Activated naive CD4-positive, alpha-beta T cell (primary cell): ENCODE results near the gene NSF.
"Not testable (repeated sequence)": the region's sequence is repeated elsewhere in the genome, so short reads cannot be mapped to it uniquely, and the experiment has no call there.

Experiments used
- DNase-seq, 4 experiments: peaks; one replicate each; lab custom pipeline; 2025; lab: John Stamatoyannopoulos, UW

The NSF gene

DNA sequence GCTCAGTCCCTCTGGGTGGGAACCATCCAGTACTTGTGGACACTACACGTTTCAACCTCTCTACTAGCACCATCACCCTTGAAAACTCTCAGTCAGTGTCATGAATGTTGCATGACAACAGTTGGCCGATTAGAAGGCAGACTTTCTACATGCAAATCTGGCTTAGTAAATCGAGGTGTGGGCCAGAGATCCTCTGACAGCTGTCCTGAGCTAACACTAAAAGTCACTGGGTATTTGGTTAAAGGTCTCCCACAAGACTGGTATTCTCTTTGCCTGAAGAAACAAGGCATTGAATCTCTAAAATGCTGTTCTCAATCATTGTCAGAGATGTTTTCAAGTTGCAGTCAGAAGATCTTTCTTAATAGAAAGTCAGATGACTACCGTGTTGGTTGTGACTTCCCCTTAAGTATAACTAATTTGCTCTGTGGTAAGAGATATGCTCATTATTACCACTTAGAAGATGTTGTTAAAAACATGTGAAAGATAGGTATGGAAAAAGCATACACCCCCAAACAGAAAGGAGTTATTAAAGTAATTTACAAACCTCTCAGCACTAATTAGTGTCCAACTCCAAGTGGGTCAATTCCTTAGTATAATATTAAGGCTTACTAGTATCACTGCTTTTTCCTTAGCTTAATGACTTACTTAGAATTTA is 165.7 kb downstream of the NSF start:
- DNase-seq, result no peak

GRCh38 chr17:46756861-46757260 is 166.4 kb downstream of the NSF start:
- no peak for DNase-seq

DNA sequence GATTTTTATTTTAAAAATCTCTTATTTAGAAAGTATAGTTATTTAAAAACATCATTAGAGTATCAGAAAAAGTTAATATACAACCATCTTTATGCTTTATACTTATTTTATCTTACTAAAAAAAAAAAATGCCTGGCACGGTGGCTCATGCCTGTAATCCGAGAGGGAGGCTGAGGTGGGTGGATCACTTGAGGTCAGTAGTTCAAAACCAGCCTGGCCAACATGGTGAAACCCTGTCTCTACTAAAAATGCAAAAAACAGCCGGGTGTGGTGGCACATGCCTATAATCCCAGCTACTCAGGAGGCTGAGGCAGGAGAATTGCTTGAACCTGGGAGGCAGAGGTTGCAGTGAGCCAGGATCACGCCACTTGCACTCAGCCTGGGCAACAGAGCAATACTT is 167.1 kb downstream of the NSF start:
- DNase-seq, result not testable (repeated sequence)

GRCh38 chr17:46758614-46759013 is 168.1 kb downstream of the NSF start:
- no peak for DNase-seq

DNA sequence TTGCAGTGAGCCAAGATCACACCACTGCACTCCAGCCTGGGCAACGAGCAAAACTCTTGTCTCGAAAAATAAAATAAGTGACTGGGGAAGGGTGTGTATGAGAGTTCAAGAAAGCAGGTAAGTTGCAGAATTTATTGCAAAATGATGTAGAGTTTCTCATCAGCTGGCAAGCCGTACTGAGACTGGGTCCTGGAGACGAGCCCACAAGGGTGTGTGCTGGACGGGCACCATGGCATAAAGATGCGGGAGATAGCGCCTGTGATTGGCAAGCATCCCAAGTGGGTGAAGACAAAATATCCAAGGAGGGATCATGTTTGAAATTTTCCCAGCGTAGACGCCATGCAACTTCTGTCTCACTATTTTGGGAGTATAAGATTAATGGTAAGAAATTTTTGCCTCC is 168.7 kb downstream of the NSF start:
- DNase-seq, result no peak

GRCh38 chr17:46763416-46763815 is 172.9 kb downstream of the NSF start:
- DNase-seq, result no peak

DNA sequence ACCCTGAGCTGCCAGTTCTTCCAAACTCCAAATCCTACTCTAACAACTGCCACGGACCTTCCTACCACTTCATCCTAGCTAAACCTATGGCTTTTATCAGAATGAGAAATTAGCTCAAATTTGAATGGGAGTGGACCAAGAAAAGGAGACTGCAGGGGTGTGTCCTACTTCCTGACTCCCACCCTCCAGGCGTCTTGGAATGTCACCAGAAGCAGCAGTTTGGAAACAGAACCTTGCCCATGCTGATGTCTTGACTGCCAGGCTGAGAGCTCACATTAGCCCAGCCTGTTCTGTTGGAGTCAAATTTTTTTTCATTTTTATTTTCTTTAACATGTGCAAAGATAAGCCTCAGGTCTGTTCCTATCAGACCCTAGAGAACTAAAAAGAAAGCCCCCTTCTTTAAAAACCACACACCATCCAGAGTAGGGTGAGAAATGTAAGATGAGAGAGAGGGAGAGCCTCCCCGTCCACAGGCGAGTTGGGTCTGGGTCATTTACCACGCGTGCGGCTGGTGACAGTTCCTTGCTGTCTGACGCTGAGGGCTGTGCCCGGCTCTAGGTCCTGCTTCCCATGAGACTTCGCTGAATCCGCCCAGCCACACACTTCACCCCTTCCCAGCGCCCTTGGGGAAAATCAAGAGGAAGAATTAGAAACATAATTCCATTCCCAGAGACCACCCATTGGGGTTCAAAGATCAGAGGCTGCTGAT is 173.7 kb downstream of the NSF start:
- DNase-seq, result no peak

GRCh38 chr17:46764709-46765401 is 174.4 kb downstream of the NSF start:
- no peak for DNase-seq

GRCh38 chr17:46765453-46765852 is 175.0 kb downstream of the NSF start:
- DNase-seq, result no peak

- DNase-seq, result no peak
These were observed 176.3 kb downstream of the NSF start for GRCh38 chr17:46766493-46767491.

DNA sequence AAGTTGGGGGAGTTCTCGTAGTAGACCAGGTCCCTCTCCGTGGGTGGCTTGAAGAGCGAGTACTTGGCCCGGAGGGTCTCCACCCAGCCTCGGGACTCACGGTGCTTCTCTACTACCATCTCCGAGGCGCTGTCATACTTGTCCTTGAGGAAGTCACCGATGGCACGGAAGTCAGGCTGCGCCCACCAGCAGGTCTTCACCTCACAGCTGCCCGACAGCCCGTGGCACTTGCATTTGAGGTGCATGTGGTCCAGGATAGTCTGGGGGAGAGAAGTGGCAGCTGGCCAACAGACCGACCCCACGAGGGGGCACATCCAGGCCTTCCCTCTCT is 178.0 kb downstream of the NSF start:
- DNase-seq, result no peak

GRCh38 chr17:46768896-46769295 is 178.4 kb downstream of the NSF start:
- DNase-seq, result not testable (repeated sequence)

GRCh38 chr17:46769531-46770438 is 179.3 kb downstream of the NSF start:
- DNase-seq, result no peak

- no peak for DNase-seq
These were observed 180.0 kb downstream of the NSF start for GRCh38 chr17:46770439-46770817.

DNA sequence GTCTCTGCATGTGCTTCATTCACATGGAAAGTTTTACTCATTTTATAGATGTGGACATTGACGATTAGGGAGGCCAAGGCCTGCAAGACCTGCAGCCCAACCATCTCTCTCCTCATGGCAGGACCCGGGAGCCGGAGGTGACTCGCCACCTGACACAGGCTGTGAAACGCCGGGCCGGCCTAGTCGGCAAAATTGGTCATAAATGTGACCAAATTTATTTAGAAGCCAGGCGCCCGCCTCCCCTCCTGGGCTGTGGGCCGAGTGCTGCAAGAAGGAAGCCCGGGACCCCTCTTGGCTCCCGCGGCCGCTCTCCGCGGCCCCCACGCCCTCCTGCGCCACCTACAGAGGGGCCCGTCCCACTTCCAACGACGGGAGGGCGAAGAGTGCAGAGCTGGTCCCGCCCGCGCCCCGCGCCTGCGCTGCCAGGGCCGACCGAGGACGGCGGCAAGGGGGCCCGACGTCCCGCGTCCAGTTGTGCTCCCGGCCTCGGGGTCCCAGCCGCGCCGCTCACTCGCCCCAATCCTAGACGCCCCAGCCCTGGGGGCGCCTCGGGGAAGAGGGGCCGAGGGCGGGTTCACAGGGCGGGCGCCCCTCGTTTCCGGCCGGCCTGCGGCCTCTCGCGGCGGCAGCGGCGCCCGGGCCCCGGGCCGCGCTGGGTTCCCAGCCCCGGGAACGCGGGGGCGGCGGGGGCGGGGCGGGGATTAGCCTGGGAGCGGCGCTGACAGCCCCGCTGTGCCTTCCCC is 180.5 kb downstream of the NSF start:
- DNase-seq, result no peak

GRCh38 chr17:46771561-46772474 is 181.3 kb downstream of the NSF start:
- peak in 1 of 4 experiments; percentile 7 for DNase-seq

GRCh38 chr17:46772475-46773220 is 182.2 kb downstream of the NSF start:
- no peak for DNase-seq

- DNase-seq, result no peak
These were observed 182.7 kb downstream of the NSF start for GRCh38 chr17:46773221-46773605.

- DNase-seq, result no peak
These were observed 183.2 kb downstream of the NSF start for GRCh38 chr17:46773676-46774075.
